ENCODE results near the gene CPPED1.

GRCh38 chr16:12753203-12754023 lies 50.3 kb downstream of the CPPED1 start:
- TF ChIP-seq CTCF (conservative IDR thresholded peaks at IDR 0.05; ENCODE audit: low read depth, low read length) (no peak), RAD21 (IDR thresholded peaks at IDR 0.05; ENCODE audit: low read length) (no peak), MXI1 (IDR thresholded peaks at IDR 0.05; ENCODE audit: borderline replicate concordance, low read depth, low read length) (no peak), POLR2A (IDR thresholded peaks at IDR 0.05; ENCODE audit: low read depth, low read length) (no peak), RFX5 (IDR thresholded peaks at IDR 0.05; ENCODE audit: low read depth, low read length) (no peak), SMC3 (IDR thresholded peaks at IDR 0.05; ENCODE audit: low read depth, low read length) (no peak)

Measured in IMR-90 (cell line).